GM12874 (cell line): Measurements from ENCODE around the gene CDC6.

Experiments used
- TF ChIP-seq, protein P1 (sequence below): IDR thresholded peaks from 2 replicates; pipeline ENCODE4 v1.5.1; 2011; ENCODE audit warnings: low read depth, mild to moderate bottlenecking, control low read depth, low read length, moderate library complexity; ENCODE audit not compliant: insufficient read depth

CDC6 gene

DNA sequence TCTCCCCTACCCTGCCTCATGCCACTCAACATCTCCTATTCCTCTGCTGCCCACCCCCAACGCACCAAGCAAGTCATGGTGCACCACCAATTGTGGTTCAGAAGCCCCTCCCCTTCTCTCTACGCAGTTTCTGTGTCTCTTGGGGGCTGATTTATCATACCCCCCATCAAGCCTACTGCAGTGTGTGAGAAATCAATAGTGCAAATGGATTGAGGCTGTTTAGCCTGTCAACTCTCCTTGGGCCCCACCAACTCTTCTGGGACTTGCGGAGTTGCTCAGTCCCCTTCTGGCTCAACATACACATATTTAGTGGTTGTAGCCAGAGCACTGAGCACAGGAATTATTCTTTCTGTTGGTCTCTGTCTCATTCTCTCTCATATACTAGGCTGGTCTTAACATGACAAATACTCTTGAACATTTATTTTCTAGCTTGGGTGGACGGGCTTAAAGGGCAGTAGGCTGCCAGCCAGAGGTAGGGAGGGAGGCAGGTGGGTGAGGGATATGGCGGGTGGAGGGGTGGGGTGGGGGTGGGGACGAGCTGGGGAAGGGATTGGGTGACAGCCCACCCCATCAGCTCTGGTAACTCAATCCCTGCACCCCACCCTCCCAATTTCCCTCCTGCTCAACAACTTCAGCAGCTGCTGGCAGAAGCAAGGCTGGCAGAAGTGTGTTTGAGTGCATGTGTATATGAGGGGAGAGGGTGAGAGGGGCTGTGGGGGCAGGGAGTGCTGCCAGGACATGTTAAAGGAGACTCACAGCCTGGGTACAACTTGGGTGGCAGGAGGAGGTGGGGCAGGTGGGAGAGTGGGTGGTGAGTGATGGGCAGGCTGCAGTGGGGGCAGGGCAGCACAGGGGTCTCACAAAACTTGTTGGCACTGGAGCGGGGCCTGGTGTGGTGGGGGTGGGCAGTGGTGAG is 26.2 kb downstream of the CDC6 start:
- TF ChIP-seq, protein P1, sequence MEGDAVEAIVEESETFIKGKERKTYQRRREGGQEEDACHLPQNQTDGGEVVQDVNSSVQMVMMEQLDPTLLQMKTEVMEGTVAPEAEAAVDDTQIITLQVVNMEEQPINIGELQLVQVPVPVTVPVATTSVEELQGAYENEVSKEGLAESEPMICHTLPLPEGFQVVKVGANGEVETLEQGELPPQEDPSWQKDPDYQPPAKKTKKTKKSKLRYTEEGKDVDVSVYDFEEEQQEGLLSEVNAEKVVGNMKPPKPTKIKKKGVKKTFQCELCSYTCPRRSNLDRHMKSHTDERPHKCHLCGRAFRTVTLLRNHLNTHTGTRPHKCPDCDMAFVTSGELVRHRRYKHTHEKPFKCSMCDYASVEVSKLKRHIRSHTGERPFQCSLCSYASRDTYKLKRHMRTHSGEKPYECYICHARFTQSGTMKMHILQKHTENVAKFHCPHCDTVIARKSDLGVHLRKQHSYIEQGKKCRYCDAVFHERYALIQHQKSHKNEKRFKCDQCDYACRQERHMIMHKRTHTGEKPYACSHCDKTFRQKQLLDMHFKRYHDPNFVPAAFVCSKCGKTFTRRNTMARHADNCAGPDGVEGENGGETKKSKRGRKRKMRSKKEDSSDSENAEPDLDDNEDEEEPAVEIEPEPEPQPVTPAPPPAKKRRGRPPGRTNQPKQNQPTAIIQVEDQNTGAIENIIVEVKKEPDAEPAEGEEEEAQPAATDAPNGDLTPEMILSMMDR = no peak

DNA sequence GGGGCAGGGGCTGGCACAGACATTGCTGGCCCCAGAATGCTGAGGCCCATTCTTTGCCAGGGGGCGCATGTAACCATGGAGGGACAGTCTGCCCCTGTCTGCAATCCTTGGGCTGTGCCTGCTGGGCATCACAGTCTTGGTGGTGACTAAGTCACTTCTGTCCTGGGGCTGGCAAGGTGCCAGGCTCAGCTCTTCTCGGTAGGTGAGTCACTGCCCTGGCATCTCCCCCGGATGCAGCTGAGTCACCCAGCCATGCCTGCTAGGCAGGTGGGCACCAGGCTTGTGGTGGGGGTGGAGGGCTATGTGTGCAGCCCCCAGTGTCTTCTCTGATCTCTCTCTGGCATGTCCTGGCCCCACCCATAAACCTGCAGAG is 26.9 kb downstream of the CDC6 start:
- TF ChIP-seq, protein P1 = no peak

DNA sequence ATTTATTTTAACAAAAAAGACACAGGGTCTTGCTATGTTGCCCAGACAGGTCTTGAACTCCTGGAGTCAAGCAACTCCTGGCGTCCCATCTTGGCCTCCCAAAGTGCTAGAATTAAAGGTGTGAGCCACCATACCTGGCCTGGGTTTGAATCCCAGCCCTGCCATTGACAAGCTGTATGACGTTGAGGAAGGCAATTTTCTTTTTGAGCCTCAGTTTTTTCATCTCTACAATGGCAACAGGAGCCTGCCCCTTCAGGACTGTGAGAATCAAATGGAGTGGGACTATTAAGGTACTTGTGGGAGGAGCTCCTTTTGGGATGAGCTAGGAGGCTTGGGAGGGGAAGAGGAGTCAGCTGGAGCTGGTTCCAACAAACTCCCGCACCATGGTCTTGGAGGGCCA is 27.5 kb downstream of the CDC6 start:
- TF ChIP-seq, protein P1 = no peak

DNA sequence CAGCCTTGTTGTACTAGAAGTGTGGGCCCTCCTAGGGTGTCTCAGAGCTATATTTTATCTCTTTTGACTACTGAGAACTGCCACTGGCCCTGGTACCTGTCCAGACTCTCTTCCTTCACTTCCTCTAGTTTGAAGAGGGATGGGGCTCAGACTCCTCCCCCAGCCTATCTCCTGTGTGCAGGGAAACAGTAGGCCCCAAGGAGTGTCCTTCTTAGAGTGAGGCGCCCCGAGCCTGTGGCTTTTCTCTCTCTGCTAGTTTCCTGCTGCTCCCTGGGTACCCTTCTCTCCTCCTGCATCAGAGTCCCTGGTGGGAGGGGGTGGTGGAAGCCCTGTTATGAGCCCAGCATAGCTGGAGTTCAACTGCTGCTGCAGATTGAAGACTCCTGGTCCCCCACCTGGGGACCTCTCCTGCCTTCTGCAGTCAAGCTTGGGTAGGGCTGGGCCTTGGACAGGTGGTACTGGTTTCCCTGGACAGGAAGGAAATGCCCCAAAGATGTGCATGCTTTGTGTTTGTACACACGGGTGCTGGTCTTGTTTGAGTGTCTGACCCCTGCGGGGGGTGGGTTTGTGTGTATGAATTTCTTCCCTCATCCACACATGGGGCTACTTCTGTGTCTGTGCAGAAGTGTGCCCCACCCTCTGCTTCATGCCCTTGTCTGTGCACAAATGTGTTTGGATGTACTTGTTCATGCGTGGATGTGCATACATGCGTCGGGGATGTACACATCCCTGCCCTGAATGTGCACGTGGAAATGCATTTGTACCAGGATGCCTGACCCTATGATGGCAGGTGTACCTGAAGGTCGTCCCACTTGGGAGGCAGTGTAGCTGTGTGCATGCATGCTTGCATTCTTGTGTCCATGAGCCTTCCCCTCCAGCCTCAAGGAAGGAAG is 28.2 kb downstream of the CDC6 start:
- TF ChIP-seq, protein P1 = no peak

DNA sequence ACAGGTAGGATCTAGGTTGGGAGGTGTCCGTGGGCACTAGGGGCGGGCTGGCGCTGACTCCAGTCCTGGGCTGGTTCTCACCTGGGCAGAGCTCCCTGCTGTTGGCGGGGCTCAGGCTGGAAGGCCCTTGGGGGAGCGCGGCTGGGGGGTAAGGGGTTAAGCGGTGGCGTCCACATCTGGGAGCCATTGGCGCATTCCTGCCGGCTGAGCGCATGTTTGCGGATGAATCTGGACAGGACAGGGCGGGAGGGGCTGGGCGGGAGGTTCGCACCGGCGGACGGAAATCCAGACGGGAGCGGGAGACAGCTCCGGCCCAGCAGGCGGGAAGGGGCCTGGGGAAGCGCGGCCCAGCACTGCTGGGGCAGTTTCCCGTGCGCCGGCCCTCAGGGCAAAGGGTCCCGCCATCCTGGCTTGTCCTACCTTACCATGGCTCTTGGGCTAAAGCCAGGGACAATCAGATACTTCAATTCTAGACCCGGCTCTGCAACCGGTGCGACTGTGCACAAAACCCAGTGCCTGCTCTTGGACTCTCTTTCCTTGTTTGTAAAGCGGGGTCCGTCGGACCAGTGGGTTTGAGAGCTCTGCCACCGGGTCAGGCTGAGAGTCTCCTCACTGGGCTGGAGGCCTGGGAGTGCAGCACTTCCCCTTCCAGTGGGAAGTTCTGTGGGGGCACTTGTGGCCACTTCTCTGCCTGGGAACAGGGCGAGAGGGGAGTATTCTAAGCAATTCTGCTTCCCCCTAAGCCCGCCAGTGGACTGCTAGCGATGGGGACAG is 29.1 kb downstream of the CDC6 start:
- TF ChIP-seq, protein P1 = no peak

DNA sequence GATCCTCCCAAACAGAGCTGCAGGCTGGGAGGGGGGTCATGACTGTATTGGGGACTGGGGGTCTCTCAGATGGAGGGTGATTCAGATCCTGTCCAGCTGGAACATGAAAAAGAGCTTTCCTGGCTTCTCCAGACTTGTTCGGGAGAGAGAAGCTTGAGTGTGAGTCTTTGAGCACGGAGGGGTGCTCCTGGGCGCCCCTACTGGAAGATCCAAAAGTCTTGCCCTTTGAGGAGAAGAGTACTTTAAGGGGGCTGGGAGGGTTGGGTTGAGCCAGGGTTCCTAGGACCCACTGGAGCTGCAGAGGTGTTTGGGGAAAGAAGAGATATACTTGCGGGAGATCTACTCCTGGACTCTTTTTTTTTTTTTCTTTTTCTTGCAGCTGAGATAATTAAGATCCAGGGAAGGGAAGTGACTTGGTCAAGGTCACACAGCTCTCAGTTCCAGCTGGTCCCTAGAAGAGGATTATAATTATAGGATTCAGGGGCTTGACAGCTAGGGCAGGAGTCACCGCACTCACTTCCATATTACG is 29.7 kb downstream of the CDC6 start:
- TF ChIP-seq, protein P1 = peak; percentile 77
